ENCODE data around the gene ZNF287.

Gene ZNF287

DNA sequence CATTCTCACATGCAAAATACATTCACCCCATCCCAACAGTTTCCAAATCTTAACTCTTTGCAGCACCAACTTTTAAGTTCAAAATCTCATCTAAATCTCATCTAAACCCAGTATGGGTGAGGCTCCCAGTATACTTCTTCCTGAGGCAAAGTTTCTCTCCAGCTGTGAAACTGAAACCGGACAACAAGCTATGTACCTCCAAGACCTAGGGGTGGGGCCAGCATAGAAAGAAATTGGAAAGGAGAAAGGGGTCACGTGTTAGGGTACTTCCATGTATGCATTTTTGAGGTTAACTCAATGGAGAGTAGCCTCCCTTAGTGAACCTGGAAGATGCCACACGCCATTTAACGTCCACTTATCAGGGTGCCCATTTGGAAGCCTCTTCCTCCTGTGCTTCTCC lies 53.1 kb downstream of the ZNF287 start:
- DNase-seq: no peak

- DNase-seq: no peak
Observed at GRCh38 chr17:16513873-16514272, 55.1 kb downstream of the ZNF287 start.

DNA sequence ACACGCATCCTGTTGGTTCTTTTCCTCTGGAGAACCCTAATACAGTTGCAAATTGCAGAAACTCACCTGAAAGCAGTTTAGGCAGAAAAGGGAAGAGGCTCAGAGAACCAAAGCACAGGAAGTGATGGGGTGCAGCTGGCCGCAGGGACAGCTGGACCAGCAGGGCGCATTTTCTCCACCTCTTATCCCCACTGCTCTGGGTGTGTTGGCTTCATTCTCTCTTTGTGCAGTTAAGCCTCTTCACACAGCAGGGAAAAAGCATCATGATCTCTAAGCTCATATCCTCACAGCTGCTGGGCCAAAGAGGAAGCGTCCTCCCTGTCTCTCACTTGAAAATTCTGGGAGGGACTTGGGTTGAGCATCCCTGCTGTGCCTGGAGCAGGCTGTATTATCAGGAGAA lies 57.0 kb downstream of the ZNF287 start:
- peak; percentile 51 for DNase-seq

GRCh38 chr17:16511593-16511992 lies 57.4 kb downstream of the ZNF287 start:
- no peak for DNase-seq

DNA sequence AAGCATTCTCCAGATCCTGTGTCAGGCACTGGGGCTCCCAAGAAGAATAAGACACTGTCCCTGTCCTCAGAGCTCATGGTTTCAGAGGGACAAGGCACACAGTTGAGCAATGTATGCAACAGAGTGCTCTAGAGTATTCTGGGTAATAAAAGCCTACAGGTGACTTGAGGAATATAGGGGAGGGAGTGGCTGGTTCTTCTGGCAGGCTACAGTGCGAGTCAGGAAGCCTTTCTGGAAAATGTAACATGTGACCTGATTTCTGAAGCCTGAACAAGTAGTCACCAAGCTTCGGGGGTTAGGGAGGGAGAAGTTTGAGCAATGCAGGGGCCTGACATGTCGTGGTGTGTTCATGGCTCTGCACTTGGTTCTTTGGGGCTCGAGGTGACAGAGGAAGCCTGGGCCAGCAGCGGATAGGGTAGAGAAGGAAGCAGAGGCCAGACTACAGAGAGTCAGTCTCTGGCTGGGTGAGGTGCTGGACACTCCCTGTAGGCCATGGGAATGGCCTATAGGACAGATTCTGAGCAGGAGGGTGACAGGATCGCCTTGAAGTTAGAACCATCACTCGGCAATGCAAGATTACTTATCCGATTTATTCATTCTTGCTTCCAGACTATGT lies 61.0 kb downstream of the ZNF287 start:
- no peak for DNase-seq

DNA sequence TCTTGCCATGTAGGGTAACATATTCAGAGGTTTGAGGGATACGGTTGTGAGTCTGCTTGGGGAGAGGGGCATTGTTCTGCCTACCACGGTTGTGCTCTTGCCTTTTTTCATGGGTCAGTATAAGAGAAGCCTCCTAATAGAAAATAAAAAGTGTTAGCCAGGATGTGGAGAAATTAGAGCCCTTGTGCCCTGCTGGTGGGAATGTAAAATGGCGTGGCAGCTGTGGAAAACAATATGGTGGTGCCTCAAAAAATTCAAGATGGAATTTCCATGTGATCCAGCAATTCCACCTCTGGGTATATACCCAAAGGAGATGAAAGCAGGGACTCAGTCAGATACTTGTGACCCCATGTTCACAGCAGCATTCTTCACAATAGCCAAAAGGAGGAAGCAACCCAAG lies 62.8 kb downstream of the ZNF287 start:
- no peak for DNase-seq

GRCh38 chr17:16504984-16505383 lies 64.0 kb downstream of the ZNF287 start:
- no peak for DNase-seq

Measured in NCI-H82 (cell line).